Stimulated activated CD8-positive, alpha-beta memory T cell treated with anti-CD3 and anti-CD28 coated beads, Interleukin-15, amount 100 ng/mL, for 4 hours (primary cell): ENCODE measurements around the gene ARMH4.

ENCODE experiments used
- DNase-seq, 2 donors: peaks; one replicate each; pipeline ENCODE4 v3.0.0-alpha.2; 2020; ENCODE audit warnings: low read depth in 2 of 2

ARMH4 gene

GRCh38 chr14:58152014-58152857, at the start of gene ARMH4:
TSS of gene ARMH4 (minus strand) at chr14:58152213. CDS start at chr14:58139358, 12,855 bp downstream.
- peak; percentile 28 to 31 for DNase-seq

- DNase-seq = no peak
Observed at GRCh38 chr14:58200846-58201245, 48.8 kb upstream of the ARMH4 start.

GRCh38 chr14:58200480-58200841, 48.4 kb upstream of the ARMH4 start:
- DNase-seq = no peak

GRCh38 chr14:58199726-58200479, 47.9 kb upstream of the ARMH4 start, which contains the start of gene ACTR10:
TSS of gene ACTR10 (plus strand) at chr14:58200149. CDS start at chr14:58200218, 69 bp downstream.
- DNase-seq = peak; percentile 76 to 80

- no peak for DNase-seq
Observed at GRCh38 chr14:58198086-58198485, 46.1 kb upstream of the ARMH4 start.

- no peak for DNase-seq
Observed at GRCh38 chr14:58196198-58196597, 44.2 kb upstream of the ARMH4 start.

GRCh38 chr14:58193542-58193941, 41.5 kb upstream of the ARMH4 start:
- no peak for DNase-seq

GRCh38 chr14:58191763-58192601, 40.0 kb upstream of the ARMH4 start:
- DNase-seq = no peak

GRCh38 chr14:58189176-58189575, 37.2 kb upstream of the ARMH4 start:
- no peak for DNase-seq

- no peak for DNase-seq
Observed at GRCh38 chr14:58177125-58177524, 25.1 kb upstream of the ARMH4 start.

- no peak for DNase-seq
Observed at GRCh38 chr14:58171090-58171489, 19.1 kb upstream of the ARMH4 start.

- DNase-seq = no peak
Observed at GRCh38 chr14:58167891-58168290, 15.9 kb upstream of the ARMH4 start.

- no peak for DNase-seq
Observed at GRCh38 chr14:58167057-58167456, 15.0 kb upstream of the ARMH4 start.

GRCh38 chr14:58166005-58166983, 14.3 kb upstream of the ARMH4 start:
- DNase-seq = peak; percentile 32 to 53

GRCh38 chr14:58160561-58160960, 8.5 kb upstream of the ARMH4 start:
- no peak for DNase-seq

GRCh38 chr14:58151133-58152013, 640 bp downstream of the ARMH4 start:
- DNase-seq = no peak

GRCh38 chr14:58150243-58150805, 1.7 kb downstream of the ARMH4 start:
- DNase-seq = no peak

- DNase-seq = no peak
Observed at GRCh38 chr14:58149196-58149595, 2.8 kb downstream of the ARMH4 start.

GRCh38 chr14:58146399-58146798, 5.6 kb downstream of the ARMH4 start:
- DNase-seq = no peak
